Activated T-cell treated with anti-CD3 and anti-CD28 coated beads for 4 hours (primary cell): ENCODE data around the gene PNMA1.
"Not testable (repeated sequence)": the region's sequence is repeated elsewhere in the genome, so short reads cannot be mapped to it uniquely, and the experiment has no call there.

Experiments
- DNase-seq: peaks from one replicate; pipeline ENCODE4 v3.0.0-alpha.2; 2020

Gene PNMA1

DNA sequence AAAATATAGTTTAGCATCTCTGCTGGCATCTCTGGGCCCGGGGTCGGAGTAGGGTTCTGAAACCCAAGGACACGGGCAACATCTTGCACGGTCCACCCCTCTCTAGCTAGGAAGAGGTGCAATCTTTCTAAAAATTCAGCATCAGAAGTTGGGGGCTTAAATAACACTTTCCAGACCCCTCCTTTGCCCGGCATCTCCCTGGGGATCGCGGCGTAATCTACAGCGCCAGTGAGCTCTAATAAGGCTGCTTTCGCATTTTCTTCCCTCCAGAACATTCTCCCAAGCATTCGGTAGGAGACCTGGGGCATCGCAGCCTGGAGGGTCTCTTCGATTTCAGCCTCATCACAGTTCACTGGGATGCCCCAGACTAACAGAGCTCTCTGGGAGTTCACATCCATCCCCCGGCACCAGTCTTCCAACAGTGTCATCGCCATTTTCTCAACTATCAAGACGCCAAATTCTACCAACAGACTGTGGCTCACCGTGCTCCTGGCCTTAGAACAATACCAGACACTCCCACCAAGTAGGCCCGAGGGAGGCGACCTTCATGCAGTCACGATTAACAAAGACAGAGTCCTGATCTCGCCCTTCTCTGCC is 880 bp downstream of the PNMA1 start:
- no peak for DNase-seq

DNA sequence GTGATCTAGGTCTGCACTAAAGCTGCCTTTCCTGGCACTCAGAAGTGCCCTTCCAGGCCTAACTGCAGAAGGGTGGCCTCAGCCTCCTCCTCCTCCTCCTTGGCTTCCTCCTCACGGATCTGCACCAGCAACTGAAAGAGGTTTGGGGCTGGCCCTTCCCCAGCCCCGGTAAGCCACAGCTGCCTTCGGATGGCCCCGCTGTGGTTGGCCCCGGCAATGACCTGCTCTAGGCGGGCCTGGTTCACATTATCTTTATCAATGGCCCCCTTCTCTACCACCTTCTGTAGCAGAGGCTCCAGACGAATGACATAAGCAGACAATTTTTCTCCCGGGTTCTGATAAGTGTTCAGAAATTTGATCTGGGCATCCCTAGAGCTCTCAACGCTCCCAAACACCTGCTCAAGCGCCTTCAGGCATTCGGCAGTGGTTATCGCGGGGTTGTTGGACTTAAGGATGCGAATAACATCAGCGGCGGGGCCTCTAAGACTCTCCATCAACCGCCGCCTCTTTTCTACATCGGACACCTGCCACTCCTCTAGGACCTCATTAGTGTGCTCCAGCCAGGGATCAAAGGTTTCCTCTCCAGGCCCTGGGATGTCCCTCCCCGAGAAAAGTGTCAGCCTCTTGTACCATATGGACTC is 1.5 kb downstream of the PNMA1 start:
- DNase-seq: no peak

- DNase-seq: no peak
Observed at GRCh38 chr14:73712071-73712506, 2.1 kb downstream of the PNMA1 start.

- DNase-seq: no peak
Observed at GRCh38 chr14:73710737-73711136, 3.4 kb downstream of the PNMA1 start.

- no peak for DNase-seq
Observed at GRCh38 chr14:73709904-73710469, 4.2 kb downstream of the PNMA1 start.

GRCh38 chr14:73708076-73708475 is 6.1 kb downstream of the PNMA1 start:
- not testable (repeated sequence) for DNase-seq

DNA sequence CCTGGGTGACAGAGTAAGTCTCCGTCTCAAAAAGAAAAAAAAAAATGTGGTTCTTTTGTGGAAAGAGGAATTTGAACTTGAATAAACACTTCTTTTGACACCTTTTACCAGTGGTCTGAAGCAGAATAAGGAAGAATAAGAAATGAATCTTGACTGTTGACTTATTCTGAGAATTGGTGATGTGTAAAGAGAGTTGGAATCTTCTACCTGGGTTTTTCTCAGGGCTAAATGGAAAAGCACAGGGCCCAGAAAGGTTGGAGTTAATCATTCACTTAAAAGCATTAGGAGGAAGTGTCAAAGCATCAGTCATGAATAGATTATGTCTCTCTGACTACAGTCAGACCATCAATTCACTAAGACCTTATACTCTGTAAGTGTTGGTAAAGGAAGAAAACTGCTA is 13.9 kb downstream of the PNMA1 start:
- DNase-seq: no peak

GRCh38 chr14:73696466-73697400 is 17.5 kb downstream of the PNMA1 start:
- DNase-seq: no peak

DNA sequence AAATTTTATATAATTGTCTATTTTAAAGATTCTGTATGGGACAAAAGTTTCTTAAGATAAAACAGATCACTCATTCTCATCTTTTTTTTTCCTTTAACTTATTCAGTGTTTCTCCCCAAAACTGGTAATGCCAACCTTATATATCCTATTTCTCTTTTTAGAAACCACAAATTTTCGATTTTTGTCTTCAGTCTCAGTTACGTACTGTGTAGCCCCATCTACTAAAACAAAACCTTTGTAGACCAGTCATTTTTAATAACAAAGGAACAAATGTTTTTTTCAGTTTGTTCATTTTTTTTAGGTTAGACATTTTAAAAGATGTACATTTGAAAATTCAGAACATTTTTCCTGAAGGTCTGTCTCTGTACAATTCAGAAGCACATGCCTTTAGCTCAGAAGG is 18.2 kb downstream of the PNMA1 start:
- DNase-seq: no peak

DNA sequence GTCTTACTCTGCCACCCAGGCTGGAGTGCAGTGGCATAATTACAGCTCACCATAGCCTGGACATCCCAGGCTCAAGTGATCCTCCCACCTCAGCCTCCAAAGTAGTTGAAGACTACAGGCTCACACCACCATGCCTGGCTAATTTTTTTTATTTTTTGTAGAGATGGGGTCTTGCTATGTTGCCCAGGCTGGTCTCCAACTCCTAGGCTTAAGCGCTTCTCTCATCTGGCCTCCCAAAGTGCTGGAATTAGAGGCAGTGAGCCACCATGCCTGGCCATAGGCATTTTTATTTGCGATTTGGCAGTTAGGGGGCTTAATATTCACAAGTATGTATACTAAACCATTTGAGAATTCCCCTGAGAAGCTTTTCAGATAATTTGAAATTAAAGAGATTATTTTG is 19.1 kb downstream of the PNMA1 start:
- no peak for DNase-seq

DNA sequence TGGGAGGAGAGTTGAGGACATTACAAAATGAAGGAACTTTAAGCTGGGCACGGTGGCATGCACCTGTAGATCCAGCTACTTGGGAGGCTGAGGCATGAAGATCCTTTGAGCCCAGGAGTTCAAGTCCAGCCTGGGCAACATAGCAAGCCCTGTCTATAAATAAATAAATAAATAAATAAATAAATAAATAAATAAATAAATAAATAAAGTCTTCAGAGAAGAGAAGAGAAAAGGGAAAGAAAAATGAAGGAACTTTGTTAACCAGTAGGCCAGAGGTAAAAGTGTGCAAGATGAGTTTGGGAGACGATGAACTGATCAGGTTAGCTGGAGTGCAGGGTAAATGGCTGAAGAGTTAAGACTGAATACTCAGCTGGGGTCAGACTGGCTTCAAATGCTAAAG is 20.1 kb downstream of the PNMA1 start:
- no peak for DNase-seq

DNA sequence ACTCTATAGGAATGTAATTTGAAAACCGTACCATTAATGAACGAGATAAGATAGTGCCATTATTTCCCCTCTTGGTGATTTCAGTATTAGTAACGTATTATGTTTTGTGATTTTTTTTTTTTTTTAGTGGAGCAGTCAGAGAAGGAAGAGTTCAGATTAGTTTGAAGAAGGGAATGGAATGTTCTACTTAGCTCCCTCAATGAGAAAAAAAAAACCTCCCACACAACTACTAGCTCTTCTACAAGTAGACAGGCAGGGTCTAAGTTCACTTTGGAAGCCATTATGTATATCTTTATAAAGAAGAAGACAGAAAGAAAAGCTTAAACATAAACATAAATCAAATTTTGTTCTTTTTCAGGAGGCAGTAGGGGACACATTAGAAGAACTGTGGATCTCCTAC is 27.3 kb downstream of the PNMA1 start:
- DNase-seq: no peak

DNA sequence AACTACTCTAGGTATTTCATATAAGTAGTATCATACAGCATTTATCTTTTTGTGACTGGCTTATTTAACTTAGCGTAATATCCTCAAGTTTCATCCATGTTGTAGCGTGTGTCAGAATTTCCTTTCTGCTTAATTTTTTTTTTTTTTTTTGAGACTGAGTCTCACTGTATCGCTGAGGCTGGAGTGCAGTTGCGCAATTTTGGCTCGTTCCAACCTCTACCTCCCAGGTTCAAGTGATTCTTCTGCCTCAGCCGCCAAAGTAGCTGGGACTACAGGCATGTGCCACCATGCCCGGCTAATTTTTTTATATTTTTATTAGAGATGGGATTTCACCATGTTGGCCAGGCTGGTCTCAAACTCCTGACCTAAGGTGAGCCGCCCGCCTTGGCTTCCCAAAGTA is 28.9 kb downstream of the PNMA1 start:
- DNase-seq: no peak

DNA sequence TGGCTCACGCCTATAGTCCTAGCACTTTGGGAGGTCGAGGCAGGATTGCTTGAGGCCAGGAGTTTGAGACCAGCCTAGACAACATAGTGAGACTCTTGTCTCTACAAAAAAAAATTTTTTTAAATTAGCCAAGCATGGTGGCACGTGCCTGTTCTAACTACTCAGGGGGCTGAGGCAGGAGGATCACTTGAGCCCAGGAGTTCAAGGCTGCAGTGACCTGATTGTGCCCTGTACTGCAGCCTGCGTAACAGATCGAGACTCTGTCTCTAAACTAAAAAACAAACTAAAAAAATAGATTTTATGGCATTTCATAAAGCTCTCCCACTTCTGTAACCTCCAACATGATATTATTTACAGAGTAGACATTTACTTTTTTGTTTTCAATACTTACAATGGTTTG is 29.6 kb downstream of the PNMA1 start:
- DNase-seq: no peak

- no peak for DNase-seq
Observed at GRCh38 chr14:73680821-73681220, 33.4 kb downstream of the PNMA1 start.

DNA sequence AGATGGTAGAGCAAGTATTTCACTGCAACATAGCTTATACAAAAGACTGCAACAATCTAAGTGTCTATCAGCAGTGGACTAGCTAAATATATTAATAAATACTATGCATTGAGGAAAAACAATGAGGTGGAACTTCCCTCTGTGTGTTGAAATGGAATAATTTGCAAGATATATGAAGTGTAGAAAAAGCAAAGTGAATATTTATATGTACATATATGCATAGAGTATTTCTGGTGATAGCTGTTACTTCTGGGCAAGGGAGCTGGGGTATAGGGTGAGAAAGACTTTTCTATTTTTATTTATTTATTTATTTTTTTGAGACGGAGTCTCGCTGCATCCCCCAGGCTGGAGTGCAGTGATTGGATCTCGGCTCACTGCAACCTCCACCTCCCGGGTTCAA is 35.5 kb downstream of the PNMA1 start:
- DNase-seq: no peak

GRCh38 chr14:73674986-73675385 is 39.2 kb downstream of the PNMA1 start:
- DNase-seq: no peak

DNA sequence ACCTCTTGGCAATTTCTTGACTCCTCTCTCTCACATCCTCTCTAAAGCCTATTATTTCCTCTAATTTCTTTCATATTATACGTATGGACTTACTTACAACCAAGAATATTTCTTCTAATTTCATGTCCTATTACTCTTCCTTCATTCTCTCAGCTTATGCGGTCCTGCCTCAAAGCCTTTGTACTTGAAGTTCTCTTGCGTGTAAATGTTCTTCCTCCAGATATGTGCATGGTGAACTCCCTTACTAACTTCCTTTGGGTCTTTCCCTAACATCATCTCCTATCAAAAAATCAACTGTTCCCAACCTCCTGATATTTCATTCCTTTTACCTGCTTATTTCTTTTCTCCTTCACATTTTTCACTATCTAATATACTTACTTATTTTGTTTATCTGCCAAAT is 46.3 kb downstream of the PNMA1 start:
- no peak for DNase-seq

GRCh38 chr14:73666583-73666982 is 47.6 kb downstream of the PNMA1 start:
- DNase-seq: no peak

GRCh38 chr14:73665130-73665529 is 49.1 kb downstream of the PNMA1 start:
- no peak for DNase-seq

DNA sequence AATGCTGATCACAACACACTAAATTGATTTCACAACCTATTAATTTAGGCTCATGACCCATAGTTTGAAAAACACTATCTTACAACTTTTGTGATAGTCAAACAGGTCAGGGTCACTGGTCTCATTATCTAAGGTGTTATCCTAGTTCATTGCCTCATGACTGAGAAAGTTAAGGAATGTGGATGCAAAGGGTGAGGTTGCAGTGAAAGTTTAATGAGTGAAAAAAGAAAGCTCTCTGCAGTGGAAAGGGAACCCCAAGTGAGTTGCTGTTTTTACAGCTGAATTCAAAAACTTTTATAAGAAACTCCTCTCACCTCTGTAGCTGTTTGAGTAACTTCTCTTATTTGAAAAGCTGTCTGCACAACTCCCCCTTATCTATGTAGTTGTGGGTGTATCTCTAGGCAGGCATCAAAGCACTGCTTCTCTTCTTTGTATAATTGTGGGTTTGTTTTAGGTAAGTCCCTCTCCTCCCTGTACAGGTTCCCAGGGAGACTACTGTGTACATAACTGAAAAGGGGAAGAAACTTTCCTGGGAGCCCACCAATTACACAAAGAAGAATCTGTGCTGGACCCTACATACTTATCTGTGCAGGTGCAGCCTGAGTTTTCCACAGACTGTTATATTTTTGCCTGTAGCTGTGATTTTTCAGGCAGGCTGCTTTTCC is 50.5 kb downstream of the PNMA1 start:
- DNase-seq: no peak

DNA sequence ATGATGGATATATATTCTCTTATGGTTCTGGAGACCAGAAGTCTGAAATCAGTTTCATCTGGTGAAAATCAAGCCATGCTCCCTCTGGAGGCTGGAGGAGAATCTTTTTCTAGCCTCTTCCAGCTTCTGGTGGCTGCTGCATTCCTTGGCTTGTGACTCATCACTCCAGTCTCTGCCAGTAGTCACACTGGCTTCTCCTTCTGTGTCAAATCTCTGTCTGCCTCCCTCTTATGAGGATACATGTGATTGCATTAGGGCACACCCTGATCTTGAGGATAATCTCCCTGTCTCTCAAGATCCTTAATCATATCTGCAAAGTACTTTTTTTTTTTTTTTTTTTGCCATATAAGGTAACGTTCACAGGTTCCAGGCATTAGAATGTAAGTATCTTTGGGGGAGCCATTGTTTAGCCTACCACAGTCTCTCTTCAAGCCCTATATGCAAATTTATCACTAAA is 51.7 kb downstream of the PNMA1 start:
- DNase-seq: no peak

DNA sequence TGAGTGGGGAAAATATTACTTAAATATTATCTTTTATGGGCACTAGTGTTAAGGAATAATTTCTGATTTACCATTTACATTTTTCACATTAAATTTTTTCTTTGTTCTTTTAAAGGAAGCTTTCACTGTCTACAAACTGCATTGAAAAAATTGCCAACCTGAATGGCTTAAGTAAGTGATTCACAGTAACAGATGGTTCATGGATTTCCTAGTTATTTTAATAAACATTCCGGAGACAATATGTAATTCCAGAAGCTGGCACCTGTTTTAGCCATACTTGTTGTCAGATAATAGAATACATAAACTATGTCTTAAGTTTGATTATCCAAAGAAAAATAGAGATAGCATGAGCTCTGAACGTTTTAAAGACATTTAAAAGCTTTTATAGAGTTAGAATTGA is 52.3 kb downstream of the PNMA1 start:
- no peak for DNase-seq
